H1 (cell line): Measurements from ENCODE around the gene TM9SF2. TPM values are rescaled to one million over a fixed set of nuclear protein-coding genes. Genes with fewer than 3 reads are reported as not detected.

Experiments
- CTCF ChIA-PET: fragments of 300-600 bp; sonication (Branson Sonifier 250); formaldehyde crosslinking; loops from one replicate; lab custom pipeline; 2021; ENCODE audit not compliant: partially characterized antibody; lab: Charles Lee
- POLR2A ChIA-PET: fragments of 300-600 bp; sonication (Branson Sonifier 250); formaldehyde crosslinking; loops from one replicate; lab custom pipeline; 2021; ENCODE audit warnings: inconsistent platforms; ENCODE audit not compliant: partially characterized antibody; lab: Charles Lee
- DNase-seq, 2 experiments: peaks; one replicate each; pipeline versions ENCODE4 v3.0.0 to v3.0.0-alpha.2; 2010 to 2022; ENCODE audit warnings: low spot score in 2 of 2, low read depth in 1 of 2, mixed read lengths in 1 of 2
- FAIRE-seq: peaks from 2 replicates; lab custom pipeline; 2011; peaks lifted over from hg19 to GRCh38; lab: Jason Lieb, UNC
- H2AFZ ChIP-seq: 2 replicates; pipeline ENCODE4 v1.8.1; 2012; ENCODE audit warnings: low read length, inconsistent platforms
- H2AK5ac ChIP-seq: 2 replicates; pipeline ENCODE4 v1.6.1; 2013; ENCODE audit warnings: low read depth, low read length
- H2BK120ac ChIP-seq: replicated peaks from 2 replicates; pipeline ENCODE3; 2013; ENCODE audit warnings: low read depth, low read length, inconsistent platforms
- H2BK12ac ChIP-seq: 2 replicates; pipeline ENCODE4 v1.6.1; 2013; ENCODE audit warnings: low read depth, low read length
- H2BK15ac ChIP-seq: 2 replicates; pipeline ENCODE4 v1.6.1; 2013; ENCODE audit warnings: low read length
- H2BK20ac ChIP-seq: 2 replicates; pipeline ENCODE4 v1.6.1; 2013; ENCODE audit warnings: low read length
- H2BK5ac ChIP-seq: 2 replicates; pipeline ENCODE4 v1.6.1; 2013; ENCODE audit warnings: low read depth, low read length
- H3K14ac ChIP-seq: 2 replicates; pipeline ENCODE4 v1.6.1; 2013; ENCODE audit warnings: inconsistent platforms; ENCODE audit not compliant: insufficient read length
- H3K18ac ChIP-seq: 2 replicates; pipeline ENCODE4 v1.6.1; 2013; ENCODE audit warnings: low read length; ENCODE audit errors: extremely low read depth
- H3K23ac ChIP-seq: 2 replicates; pipeline ENCODE4 v1.6.1; 2013; ENCODE audit warnings: inconsistent platforms; ENCODE audit not compliant: insufficient read length
- H3K23me2 ChIP-seq: 2 replicates; pipeline ENCODE4 v1.6.1; 2013; ENCODE audit warnings: low read depth, low read length
- H3K27ac ChIP-seq: 2 replicates; pipeline ENCODE4 v1.6.1; 2011; ENCODE audit warnings: low read depth, low read length, inconsistent platforms
- H3K27me3 ChIP-seq, 4 experiments: replicated peaks in 1 of 4; 1 replicate in 1 of 4; 2 replicates in 3 of 4; pipeline versions ENCODE4 v1.6.1 to v1.8.1; 2011 to 2013; ENCODE audit warnings: low read length in 3 of 4, mild to moderate bottlenecking in 3 of 4, inconsistent platforms in 2 of 4, mixed read lengths in 2 of 4, moderate library complexity in 1 of 4; ENCODE audit not compliant: control insufficient read depth in 3 of 4, insufficient read depth in 3 of 4; ENCODE audit errors: extremely low read depth in 1 of 4
- H3K36me3 ChIP-seq, 4 experiments: 2 replicates each; pipeline versions ENCODE4 v1.6.1 to v1.8.1; 2011 to 2013; ENCODE audit warnings: mild to moderate bottlenecking in 4 of 4, low read length in 3 of 4, moderate library complexity in 2 of 4, control low read depth in 1 of 4, inconsistent platforms in 1 of 4; ENCODE audit not compliant: insufficient read depth in 4 of 4, control insufficient read depth in 2 of 4
- H3K4ac ChIP-seq: replicated peaks from 2 replicates; pipeline ENCODE3; 2013; ENCODE audit warnings: low read length, low read depth, mixed read lengths, inconsistent platforms; ENCODE audit not compliant: insufficient read length
- H3K4me1 ChIP-seq, 4 experiments: replicated peaks in 1 of 4; 1 replicate in 1 of 4; 2 replicates in 3 of 4; pipeline versions ENCODE4 v1.6.1 to v1.8.1; 2011 to 2013; ENCODE audit warnings: low read length in 3 of 4, inconsistent platforms in 2 of 4, mixed read lengths in 1 of 4; ENCODE audit not compliant: insufficient read depth in 4 of 4, control insufficient read depth in 3 of 4
- H3K4me2 ChIP-seq, 2 experiments: 2 replicates each; pipeline versions ENCODE4 v1.6.1 to v1.8.1; 2011 to 2013; ENCODE audit warnings: low read depth in 2 of 2, low read length in 2 of 2, control low read depth in 1 of 2, inconsistent platforms in 1 of 2, mild to moderate bottlenecking in 1 of 2; ENCODE audit not compliant: insufficient read depth in 1 of 2
- H3K4me3 ChIP-seq, 4 experiments: fragments of 200-600, 300-600 bp in 1 of 4; sonication (generic), shearing (Covaris generic), sonication (Bioruptor Twin) in 1 of 4; 2 replicates each; pipeline versions ENCODE4 v1.5.1 to v1.8.1; 2011 to 2016; ENCODE audit warnings: low read length in 4 of 4, low read depth in 3 of 4, control low read depth in 2 of 4, inconsistent platforms in 2 of 4, mild to moderate bottlenecking in 2 of 4, mixed read lengths in 1 of 4, moderate library complexity in 1 of 4; ENCODE audit not compliant: insufficient read depth in 2 of 4; ENCODE audit errors: extremely low read depth in 1 of 4
- H3K56ac ChIP-seq: replicated peaks from 2 replicates; pipeline ENCODE3; 2013; ENCODE audit warnings: low read depth, mild to moderate bottlenecking, mixed read lengths, low read length, inconsistent platforms; ENCODE audit not compliant: insufficient read length
- H3K79me1 ChIP-seq: 2 replicates; pipeline ENCODE4 v1.6.1; 2013; ENCODE audit warnings: low read depth, low read length, control low read depth
- H3K79me2 ChIP-seq, 2 experiments: 2 replicates each; pipeline versions ENCODE4 v1.6.1 to v1.8.1; 2012 to 2013; ENCODE audit warnings: low read length in 2 of 2, mild to moderate bottlenecking in 2 of 2, inconsistent platforms in 1 of 2; ENCODE audit not compliant: insufficient read depth in 2 of 2, control insufficient read depth in 1 of 2
- H3K9ac ChIP-seq, 4 experiments: replicated peaks in 1 of 4; 1 replicate in 1 of 4; 2 replicates in 3 of 4; pipeline versions ENCODE4 v1.6.1 to v1.8.1; 2011 to 2013; ENCODE audit warnings: low read depth in 3 of 4, low read length in 3 of 4, control low read depth in 2 of 4, mild to moderate bottlenecking in 2 of 4, moderate library complexity in 2 of 4, inconsistent platforms in 1 of 4; ENCODE audit errors: extremely low read depth in 1 of 4
- H3K9me3 ChIP-seq, 2 experiments: 2 replicates each; pipeline versions ENCODE4 v1.6.1 to v1.8.1; 2012 to 2013; ENCODE audit warnings: mild to moderate bottlenecking in 2 of 2, moderate library complexity in 2 of 2, control low read depth in 1 of 2, inconsistent platforms in 1 of 2, low read depth in 1 of 2, low read length in 1 of 2, mixed read lengths in 1 of 2; ENCODE audit not compliant: insufficient read depth in 2 of 2
- H4K20me1 ChIP-seq, 2 experiments: replicated peaks in 1 of 2; 2 replicates each; pipeline versions ENCODE3 to v1.8.1; 2011 to 2013; ENCODE audit warnings: inconsistent platforms in 2 of 2, low read length in 2 of 2, mild to moderate bottlenecking in 1 of 2; ENCODE audit not compliant: insufficient read depth in 2 of 2, control insufficient read depth in 1 of 2
- H4K5ac ChIP-seq: 2 replicates; pipeline ENCODE4 v1.6.1; 2013; ENCODE audit warnings: low read length, low read depth, mixed read lengths, inconsistent platforms; ENCODE audit not compliant: insufficient read length
- H4K8ac ChIP-seq: 2 replicates; pipeline ENCODE4 v1.8.0; 2013; ENCODE audit warnings: mild to moderate bottlenecking, moderate library complexity, low read length, inconsistent platforms; ENCODE audit not compliant: insufficient read depth; ENCODE audit errors: extremely low read depth
- H4K91ac ChIP-seq: replicated peaks from 2 replicates; pipeline ENCODE3; 2013; ENCODE audit warnings: low read length, mixed read lengths, inconsistent platforms; ENCODE audit not compliant: insufficient read length
- CBX8 ChIP-seq: fragments of 300-800, 300-1000 bp; sonication (generic); IDR thresholded peaks from 2 replicates; pipeline ENCODE4 v1.7.1; 2016; ENCODE audit warnings: low read depth, low read length, borderline replicate concordance
- CEBPB ChIP-seq: IDR thresholded peaks from 2 replicates; pipeline ENCODE4 v1.6.1; 2012; ENCODE audit warnings: low read depth, low read length
- CREB1 ChIP-seq: IDR thresholded peaks from 2 replicates; pipeline ENCODE4 v1.6.1; 2012; ENCODE audit warnings: inconsistent platforms
- GABPA ChIP-seq: IDR thresholded peaks from 2 replicates; pipeline ENCODE4 v1.6.1; 2011; ENCODE audit warnings: mild to moderate bottlenecking, low read length, moderate library complexity, borderline replicate concordance; ENCODE audit not compliant: insufficient read depth
- KDM1A ChIP-seq: fragments of 200-600, 300-600 bp; sonication (generic); IDR thresholded peaks from 2 replicates; pipeline ENCODE4 v1.7.1; 2016; ENCODE audit warnings: mild to moderate bottlenecking, low read length, borderline replicate concordance
- KDM4A ChIP-seq: IDR thresholded peaks from one replicate; pipeline ENCODE4 v1.7.1; 2012; ENCODE audit warnings: low read depth, mild to moderate bottlenecking, moderate library complexity, low read length, inconsistent platforms; ENCODE audit not compliant: severe bottlenecking
- POU5F1 ChIP-seq: IDR thresholded peaks from 2 replicates; pipeline ENCODE4 v1.6.1; 2011; ENCODE audit warnings: low read depth, mild to moderate bottlenecking, low read length, moderate library complexity
- RBBP5 ChIP-seq: IDR thresholded peaks from 2 replicates; pipeline ENCODE4 v1.7.1; 2012; ENCODE audit warnings: low read depth, mild to moderate bottlenecking, inconsistent platforms, low read length, moderate library complexity, borderline replicate concordance
- TAF7 ChIP-seq: optimal IDR thresholded peaks from 2 replicates; pipeline ENCODE3; 2011; ENCODE audit warnings: low read depth, mild to moderate bottlenecking, inconsistent platforms, low read length, moderate library complexity, borderline replicate concordance
- WGBS, 2 experiments: shearing (Covaris generic) in 1 of 2; methylation state at CpG; one replicate each; pipeline versions ENCODE4 v1.1.6 to v1.1.7; 2013 to 2015; ENCODE audit warnings: low lambda C conversion rate in 2 of 2, mixed read lengths in 2 of 2, inconsistent platforms in 1 of 2, low coverage in 1 of 2, missing lambda C conversion rate in 1 of 2; ENCODE audit not compliant: insufficient replicate concordance in 2 of 2, insufficient coverage in 1 of 2, insufficient read length in 1 of 2; ENCODE audit errors: extremely low coverage in 1 of 2, missing lambda C conversion rate in 1 of 2; 5-methylcytosine and 5-hydroxymethylcytosine counted together
- polyA plus RNA-seq, 7 experiments: library from polyadenylated mRNA; depleted of rRNA in 3 of 7; stranded (reverse) in 5 of 7; unstranded in 2 of 7; fragments of >200 nt in 5 of 7; fragments of 200-250 nt in 2 of 7; gene quantifications; 1 replicate in 5 of 7; 2 replicates in 1 of 7; 4 replicates in 1 of 7; pipeline versions ENCODE4 v1.2.1 to v1.2.3, GENCODE V29; 2011 to 2013; ENCODE audit warnings: missing spikeins in 2 of 7, mixed read lengths in 2 of 7
- total RNA-seq: library from RNA; stranded (reverse); fragmentation: NEBNext Ultra II Directional; extraction: Animal tissue kit (Norgen Biotek cat#: 25700); gene quantifications from 2 replicates; pipeline ENCODE4 v1.2.1, GENCODE V29; 2021

The TM9SF2 gene
- total and polyA plus RNA-seq, 2 of the 8 experiments (the other 6 are each of a cell fraction or from before 2014, with no cell fraction given): 68.0 to 101 TPM

DNA sequence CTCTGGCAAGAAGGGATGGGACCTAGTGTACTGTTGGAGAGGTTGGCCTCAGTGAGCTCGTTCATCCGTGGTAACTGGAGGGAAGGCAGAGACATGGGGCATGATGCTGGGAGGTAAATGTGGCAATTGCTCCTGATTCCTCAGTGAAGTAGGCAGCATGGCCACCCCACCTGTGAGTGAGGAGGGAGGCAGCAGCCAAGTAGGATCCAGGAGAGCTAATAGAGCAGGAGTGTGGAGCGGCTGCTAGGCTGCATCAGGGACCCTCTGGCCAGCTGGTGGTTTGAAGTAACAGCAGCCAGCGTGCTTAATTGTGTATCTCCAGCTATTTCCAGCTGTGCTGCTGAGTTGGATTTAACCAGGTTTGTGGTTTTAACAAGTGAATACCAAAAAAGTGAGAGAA is 24.7 kb downstream of the TM9SF2 start:
- Histone ChIP-seq H3K4me3 (no peak overlapping the region), H2AK5ac (no peak overlapping the region), H3K4ac (no peak overlapping the region), H3K23ac (no peak overlapping the region), H4K8ac (no peak overlapping the region), H3K56ac (no peak overlapping the region), H3K27me3 (no peaks in the 10 kb centered on the region), H3K36me3 (peaks cover 7 to 39% (median 13%) of the 10 kb centered on the region in 4 experiments; a peak in 7 of 8 replicates), H4K20me1 (peaks cover 2 to 3% of the 10 kb centered on the region in 2 experiments), H3K79me1 (peaks cover 3% of the 10 kb centered on the region), H4K5ac (no peak overlapping the region), H3K23me2 (no peaks in the 10 kb centered on the region), H4K91ac (no peak overlapping the region), H2BK5ac (peak overlapping the region; percentile 67; the same call in 1 of the 2 replicates), H3K27ac (no peak overlapping the region), H2AFZ (no peak overlapping the region), H2BK120ac (no peak overlapping the region), H3K9me3 (no peaks in the 10 kb centered on the region), H3K9ac (no peak overlapping the region), H3K4me1 (no peaks in the 10 kb centered on the region), H3K18ac (no peak overlapping the region), H2BK15ac (no peak overlapping the region), H3K4me2 (no peak overlapping the region), H2BK20ac (no peak overlapping the region), H3K14ac (no peak overlapping the region), H3K79me2 (no peaks in the 10 kb centered on the region), H2BK12ac (no peak overlapping the region)
- DNase-seq (no peak), FAIRE-seq (no peak)
- 94% methylated on average over 4 of the region's 4 CpGs; no CpG with 5 or more reads in 1 of the 2 experiments for WGBS, 2 experiments
- POLR2A ChIA-PET: interaction anchor here (0.8 to 1.1 kb wide), 3 partner anchors 9 to 21 kb away, joined by 3 to 4 read pairs (median 3); no protein-coding TSS in a partner anchor
- CTCF ChIA-PET: interaction anchor here (0.6 to 3.5 kb wide), 12 partner anchors 8 to 83 kb away, joined by 3 to 13 read pairs (median 4); no protein-coding TSS in a partner anchor
- TF ChIP-seq KDM1A (no peak), POU5F1 (no peak), CREB1 (no peak), CBX8 (no peak), KDM4A (no peak), RBBP5 (no peak), CEBPB (no peak), GABPA (no peak), TAF7 (no peak)
